Endothelial cell of hepatic sinusoid (primary cell): Measurements from ENCODE around the gene RSAD2.

Experiments used
- in situ Hi-C: cut with HindIII; loops from 2 replicates; pipeline ENCODE4 v1.10.0; 2017; ENCODE audit warnings: low sequenced_read_pairs

RSAD2 gene

GRCh38 chr2:6941299-6942046 lies 63.9 kb downstream of the RSAD2 start:
- in situ Hi-C loops, result no loop called here

- in situ Hi-C loops, result no loop called here
These were observed 65.3 kb downstream of the RSAD2 start for GRCh38 chr2:6942848-6943247.

- in situ Hi-C loops, result no loop called here
These were observed 65.9 kb downstream of the RSAD2 start for GRCh38 chr2:6943523-6943922.

GRCh38 chr2:6943971-6944370 lies 66.4 kb downstream of the RSAD2 start:
- in situ Hi-C loops, result no loop called here

- in situ Hi-C loops, result no loop called here
These were observed 67.0 kb downstream of the RSAD2 start for GRCh38 chr2:6944555-6944954.

GRCh38 chr2:6945087-6945813 lies 67.7 kb downstream of the RSAD2 start:
- in situ Hi-C loops, result no loop called here

GRCh38 chr2:6945821-6946220 lies 68.2 kb downstream of the RSAD2 start:
- in situ Hi-C loops, result no loop called here

- in situ Hi-C loops, result no loop called here
These were observed 69.1 kb downstream of the RSAD2 start for GRCh38 chr2:6946722-6947121.
